Esophagus (tissue), 2 donors: Measurements from ENCODE around the gene OPN1SW. TPM values are rescaled to one million over a fixed set of nuclear protein-coding genes. Genes with fewer than 3 reads are reported as not detected.
A peak's percentile ranks its signal among the peaks of the same experiment; 100 is the strongest.

Experiments
- H3K27ac ChIP-seq, 2 donors: one replicate each; pipeline ENCODE4 v1.5.1; 2013; ENCODE audit warnings: low read depth in 2 of 2, mild to moderate bottlenecking in 2 of 2, inconsistent platforms in 1 of 2, low read length in 1 of 2, moderate library complexity in 1 of 2
- H3K27me3 ChIP-seq, 2 donors: one replicate each; pipeline ENCODE4 v1.6.1; 2013; ENCODE audit warnings: low read length in 2 of 2, control low read depth in 1 of 2, mild to moderate bottlenecking in 1 of 2; ENCODE audit not compliant: insufficient read depth in 2 of 2, control insufficient read depth in 1 of 2
- H3K36me3 ChIP-seq, 2 donors: one replicate each; pipeline ENCODE4 v1.6.1; 2013; ENCODE audit warnings: low read length in 1 of 2; ENCODE audit not compliant: control insufficient read depth in 2 of 2, insufficient read depth in 2 of 2
- H3K4me1 ChIP-seq, 2 donors: one replicate each; pipeline ENCODE4 v1.6.1; 2013; ENCODE audit warnings: low read length in 1 of 2; ENCODE audit not compliant: control insufficient read depth in 2 of 2, insufficient read depth in 2 of 2
- H3K4me3 ChIP-seq, 2 donors: one replicate each; pipeline ENCODE4 v1.5.1; 2013; ENCODE audit warnings: low read length in 2 of 2, mild to moderate bottlenecking in 2 of 2, low read depth in 1 of 2, moderate library complexity in 1 of 2
- H3K9me3 ChIP-seq, 2 donors: one replicate each; pipeline ENCODE4 v1.6.1; 2013; ENCODE audit warnings: mild to moderate bottlenecking in 2 of 2, low read depth in 1 of 2, low read length in 1 of 2, moderate library complexity in 1 of 2; ENCODE audit not compliant: control insufficient read depth in 2 of 2, insufficient read depth in 1 of 2
- WGBS, 2 donors: extraction: QIAGEN DNeasy Blood & Tissue Kit; methylation state at CpG; one replicate each; pipeline ENCODE4 v1.1.7; 2013; 5-methylcytosine and 5-hydroxymethylcytosine counted together
- polyA plus RNA-seq, 2 donors: library from polyadenylated mRNA; stranded (reverse); fragments of 200-250 nt; gene quantifications; one replicate each; pipeline ENCODE4 v1.2.3, GENCODE V29; 2013
- donor health status: healthy with polysubstance abuse.
- donor health status: Bipolar disorder and iron deficiency.

The OPN1SW gene
- polyA plus RNA-seq, 2 donors, result not detected

DNA sequence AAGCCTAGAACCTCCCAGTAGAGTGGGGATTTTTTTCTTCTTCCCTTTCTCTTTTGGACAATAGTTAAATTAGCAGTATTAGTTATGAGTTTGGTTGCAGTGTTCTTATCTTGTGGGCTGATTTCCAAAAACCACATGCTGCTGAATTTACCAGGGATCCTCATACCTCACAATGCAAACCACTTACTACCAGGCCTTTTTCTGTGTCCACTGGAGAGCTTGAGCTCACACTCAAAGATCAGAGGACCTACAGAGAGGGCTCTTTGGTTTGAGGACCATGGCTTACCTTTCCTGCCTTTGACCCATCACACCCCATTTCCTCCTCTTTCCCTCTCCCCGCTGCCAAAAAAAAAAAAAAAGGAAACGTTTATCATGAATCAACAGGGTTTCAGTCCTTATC is 5.4 kb downstream of the OPN1SW start:
- no peak overlapping the region for H3K27ac ChIP-seq
- no peaks in the 10 kb centered on the region for H3K27me3 ChIP-seq
- H3K9me3 ChIP-seq, result no peaks in the 10 kb centered on the region
- no peak overlapping the region for H3K4me3 ChIP-seq
- H3K36me3 ChIP-seq, result peaks cover 4 to 7% of the 10 kb centered on the region in 2 donors
- no peaks in the 10 kb centered on the region for H3K4me1 ChIP-seq
- 29 to 67% methylated on average over 1 to 2 of the region's 2 CpGs for WGBS, 2 donors

DNA sequence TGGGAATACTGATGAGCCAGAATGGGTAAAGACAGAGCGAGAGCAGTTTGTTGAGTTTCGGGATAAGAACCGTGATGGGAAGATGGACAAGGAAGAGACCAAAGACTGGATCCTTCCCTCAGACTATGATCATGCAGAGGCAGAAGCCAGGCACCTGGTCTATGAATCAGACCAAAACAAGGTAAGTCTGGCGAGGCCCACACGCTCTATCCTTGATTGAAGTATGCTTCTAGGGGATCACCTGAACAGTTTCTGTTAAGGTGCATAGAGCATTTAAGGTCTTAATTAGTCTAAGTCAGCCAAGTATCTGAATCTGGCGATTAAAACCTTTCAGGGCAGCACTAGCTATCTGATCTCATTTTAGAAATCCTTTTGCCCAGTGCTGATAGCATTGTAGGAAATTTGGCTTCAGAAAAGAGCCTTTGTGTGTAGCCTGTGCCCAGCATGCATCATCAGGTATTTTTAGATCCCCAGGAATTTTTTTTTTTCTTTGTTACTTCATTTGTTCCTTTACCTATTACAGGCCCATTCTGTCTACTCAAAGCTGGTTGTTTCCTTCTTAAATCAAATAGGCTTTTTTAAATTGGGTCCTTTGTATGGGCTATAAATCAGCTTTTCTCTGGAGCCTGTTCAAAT is 8.0 kb downstream of the OPN1SW start:
- H3K36me3 ChIP-seq, result peaks cover 4 to 5% of the 10 kb centered on the region in 2 donors
- no peak overlapping the region for H3K27ac ChIP-seq
- no peaks in the 10 kb centered on the region for H3K27me3 ChIP-seq
- no peaks in the 10 kb centered on the region for H3K9me3 ChIP-seq
- WGBS, 2 donors, result 93% methylated on average over 6 of the region's 6 CpGs
- H3K4me1 ChIP-seq, result no peaks in the 10 kb centered on the region
- no peak overlapping the region for H3K4me3 ChIP-seq

DNA sequence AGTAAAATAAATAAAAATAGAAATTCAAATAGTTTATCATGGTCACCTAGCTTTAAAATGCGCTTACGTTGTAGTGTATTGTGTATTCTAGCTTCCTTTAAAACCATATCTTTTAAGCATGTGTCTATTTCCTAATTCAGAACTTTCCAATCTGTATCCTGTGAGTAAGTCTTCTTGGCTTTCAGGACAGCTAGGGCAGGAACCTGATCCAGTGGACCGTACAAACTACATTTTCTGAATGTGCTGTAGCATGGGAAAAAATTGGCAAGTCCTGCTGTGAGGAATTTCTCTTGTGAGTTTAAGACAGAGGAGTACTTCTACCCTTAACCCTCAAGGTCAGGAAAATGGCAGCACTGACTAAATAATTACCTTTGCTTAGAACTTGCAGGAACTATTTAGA is 12.1 kb downstream of the OPN1SW start:
- Histone ChIP-seq H3K36me3 (peaks cover 0 to 3% of the 10 kb centered on the region in 2 donors), H3K27ac (no peak overlapping the region), H3K4me1 (no peaks in the 10 kb centered on the region), H3K27me3 (no peaks in the 10 kb centered on the region), H3K4me3 (no peak overlapping the region), H3K9me3 (no peaks in the 10 kb centered on the region)
- WGBS, 2 donors, result 77 to 81% methylated on average over 3 of the region's 3 CpGs

DNA sequence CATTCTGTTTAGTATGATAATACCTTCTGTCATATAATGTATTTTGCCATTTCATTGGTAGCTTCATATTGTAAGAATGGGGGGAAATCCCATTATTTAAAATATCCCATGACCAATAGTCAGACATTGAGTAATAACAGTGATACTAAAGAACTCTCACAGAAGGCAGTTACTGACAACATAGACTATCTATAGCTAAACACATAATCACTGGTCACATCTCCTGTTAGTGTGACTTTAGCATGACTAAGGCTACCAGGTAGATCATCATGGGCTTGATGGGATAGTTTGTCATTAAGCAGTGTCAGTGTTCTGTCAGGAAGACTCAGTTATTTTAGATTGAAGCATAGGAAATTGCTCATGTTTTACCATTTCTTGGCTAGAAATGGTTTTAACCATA is 16.4 kb downstream of the OPN1SW start:
- peaks cover 3 to 4% of the 10 kb centered on the region in 2 donors for H3K36me3 ChIP-seq
- no peak overlapping the region for H3K27ac ChIP-seq
- H3K27me3 ChIP-seq, result no peaks in the 10 kb centered on the region
- H3K4me1 ChIP-seq, result no peaks in the 10 kb centered on the region
- H3K4me3 ChIP-seq, result no peak overlapping the region
- H3K9me3 ChIP-seq, result no peaks in the 10 kb centered on the region

DNA sequence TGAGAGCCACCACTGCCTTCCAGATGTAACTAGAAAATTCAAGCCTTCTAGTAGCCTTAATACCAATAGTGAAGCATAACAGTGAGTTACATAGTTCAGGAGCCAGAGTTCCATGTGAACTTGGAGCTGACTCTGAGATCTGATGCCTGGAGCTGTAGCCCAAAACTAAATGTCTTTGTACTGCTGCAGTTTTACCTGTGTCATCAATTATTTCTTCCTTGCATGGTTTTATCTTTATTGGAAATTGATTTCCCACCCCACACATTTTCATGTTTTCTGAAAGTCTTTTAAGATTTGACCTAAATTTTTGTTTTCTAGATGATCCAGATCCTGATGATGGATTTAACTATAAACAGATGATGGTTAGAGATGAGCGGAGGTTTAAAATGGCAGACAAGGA is 17.0 kb downstream of the OPN1SW start:
- 97% methylated on average over 1 of the region's 1 CpG for WGBS, 2 donors
- no peaks in the 10 kb centered on the region for H3K4me1 ChIP-seq
- no peaks in the 10 kb centered on the region for H3K9me3 ChIP-seq
- H3K4me3 ChIP-seq, result no peak overlapping the region
- H3K27ac ChIP-seq, result no peak overlapping the region
- peaks cover 3 to 6% of the 10 kb centered on the region in 2 donors for H3K36me3 ChIP-seq
- H3K27me3 ChIP-seq, result no peaks in the 10 kb centered on the region

DNA sequence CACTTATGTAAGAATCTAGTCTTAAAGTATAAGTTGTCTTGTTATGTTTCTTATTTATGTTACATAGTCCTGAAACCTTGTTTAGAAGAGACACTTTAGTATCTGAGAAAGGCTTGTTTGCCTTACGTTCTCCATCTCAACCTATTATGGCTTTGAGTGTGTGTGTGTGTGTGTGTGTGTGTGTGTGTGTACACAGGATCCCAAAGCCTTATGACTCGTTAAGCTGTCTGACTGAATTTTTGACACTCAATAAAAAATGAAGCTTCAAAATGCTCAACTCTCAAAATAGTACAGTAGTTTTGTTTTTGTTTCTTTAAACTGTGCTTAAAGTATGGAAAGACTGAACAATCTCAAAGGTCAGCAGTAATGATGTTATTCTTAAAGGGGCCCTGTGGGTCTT is 18.4 kb downstream of the OPN1SW start:
- WGBS, 2 donors, result 62 to 65% methylated on average over 2 of the region's 2 CpGs
- Histone ChIP-seq H3K27ac (no peak overlapping the region), H3K9me3 (no peaks in the 10 kb centered on the region), H3K27me3 (no peaks in the 10 kb centered on the region), H3K36me3 (peaks cover 3 to 6% of the 10 kb centered on the region in 2 donors), H3K4me3 (no peak overlapping the region), H3K4me1 (no peaks in the 10 kb centered on the region)

DNA sequence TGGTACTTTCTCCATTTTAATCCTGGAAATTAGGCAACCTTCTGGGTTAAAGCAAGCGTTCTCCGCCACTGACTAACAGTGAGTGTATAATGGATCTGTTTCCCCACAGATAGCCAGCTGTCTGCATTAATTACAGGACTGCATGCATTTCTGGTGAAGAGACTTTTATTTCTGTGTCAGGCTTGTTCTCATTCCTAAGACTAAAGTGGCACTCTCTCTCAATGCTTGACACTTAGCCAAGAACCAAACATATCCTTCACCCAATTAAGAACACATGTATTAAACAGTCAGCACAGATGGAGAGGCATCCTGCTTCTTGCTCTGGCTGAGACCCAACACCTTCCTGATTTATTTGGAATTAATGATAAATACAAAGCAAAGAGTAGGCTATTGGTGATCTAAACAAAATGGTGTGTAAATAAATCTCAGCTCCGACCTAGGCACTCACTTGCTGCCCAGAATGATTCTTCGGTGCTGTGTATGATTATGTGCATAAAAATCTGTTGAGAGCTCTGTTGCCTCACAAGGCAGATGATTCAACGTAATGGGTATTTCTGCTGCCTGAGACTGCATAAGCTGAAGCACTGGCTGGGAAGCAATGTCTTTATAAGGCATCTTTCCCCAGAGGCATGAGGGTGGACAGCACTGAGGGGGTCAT is 19.6 kb downstream of the OPN1SW start:
- 72 to 78% methylated on average over 5 of the region's 5 CpGs for WGBS, 2 donors
- peak overlapping the region in 1 of 2 donors; percentile 47 for H3K27ac ChIP-seq
- no peaks in the 10 kb centered on the region for H3K4me1 ChIP-seq
- no peaks in the 10 kb centered on the region for H3K9me3 ChIP-seq
- H3K36me3 ChIP-seq, result peaks cover 3 to 6% of the 10 kb centered on the region in 2 donors
- H3K4me3 ChIP-seq, result no peak overlapping the region
- no peaks in the 10 kb centered on the region for H3K27me3 ChIP-seq

DNA sequence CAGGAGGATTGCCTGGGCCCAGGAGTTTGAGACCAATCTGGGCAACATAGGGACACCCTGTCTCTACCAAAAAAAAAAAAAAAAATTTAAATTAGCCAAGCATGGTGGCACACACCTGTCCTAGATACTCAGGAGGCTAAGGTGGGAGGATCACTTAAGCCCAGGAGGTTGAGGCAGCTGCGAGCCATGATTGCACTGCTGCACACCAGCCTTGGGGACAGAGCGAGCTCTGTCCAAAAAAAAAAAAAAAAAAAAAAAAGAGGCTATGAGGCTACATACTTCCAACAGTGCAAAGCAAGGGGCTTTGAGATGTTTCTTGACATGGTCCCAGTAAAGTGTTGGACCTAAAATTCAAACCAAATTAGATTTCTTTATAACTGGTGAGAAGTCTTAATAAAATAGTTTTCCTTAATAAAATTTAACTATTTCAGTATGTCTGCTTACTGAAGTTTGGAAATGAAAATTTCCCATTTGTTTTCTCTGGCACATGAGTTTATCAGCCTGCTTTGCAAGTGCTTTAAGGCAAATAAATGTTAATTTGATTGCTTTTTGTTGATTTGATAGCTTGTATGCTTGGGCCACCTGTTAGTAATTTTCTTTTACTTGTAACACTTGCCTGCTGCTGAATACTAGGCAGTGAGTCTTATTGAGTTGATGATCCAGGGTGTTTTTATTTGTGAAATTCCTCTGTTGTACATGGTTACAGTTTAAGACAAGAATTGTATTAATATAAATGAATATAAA is 20.3 kb downstream of the OPN1SW start:
- H3K27me3 ChIP-seq, result no peaks in the 10 kb centered on the region
- WGBS, 2 donors, result 88% methylated on average over 2 of the region's 2 CpGs
- no peak overlapping the region for H3K27ac ChIP-seq
- H3K4me3 ChIP-seq, result no peak overlapping the region
- no peaks in the 10 kb centered on the region for H3K4me1 ChIP-seq
- H3K9me3 ChIP-seq, result no peaks in the 10 kb centered on the region
- peaks cover 3 to 6% of the 10 kb centered on the region in 2 donors for H3K36me3 ChIP-seq

DNA sequence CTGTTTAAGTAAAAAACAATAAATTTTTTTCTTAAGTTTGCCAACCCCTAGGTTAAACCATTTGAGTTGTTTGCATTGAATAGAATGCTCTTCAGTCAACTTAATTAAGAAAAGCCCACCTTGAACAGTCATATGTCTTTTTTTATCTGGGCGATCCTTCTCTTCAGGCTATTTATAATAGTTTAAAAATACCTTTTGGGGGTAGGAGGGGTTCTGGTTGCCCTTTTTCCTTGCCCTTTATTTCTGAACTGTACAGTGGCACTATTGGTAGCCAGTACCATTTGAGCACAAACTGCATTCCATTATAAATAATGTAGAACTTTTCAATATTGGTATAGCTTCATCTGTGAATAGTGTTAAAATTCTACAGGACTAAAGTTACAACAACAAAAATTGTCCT is 23.3 kb downstream of the OPN1SW start:
- no peak overlapping the region for H3K4me3 ChIP-seq
- H3K9me3 ChIP-seq, result no peaks in the 10 kb centered on the region
- H3K4me1 ChIP-seq, result no peaks in the 10 kb centered on the region
- no peaks in the 10 kb centered on the region for H3K27me3 ChIP-seq
- H3K36me3 ChIP-seq, result peaks cover 0 to 5% of the 10 kb centered on the region in 2 donors
- 90 to 91% methylated on average over 1 of the region's 1 CpG for whole genome bisulfite sequencing, 2 donors
- no peak overlapping the region for H3K27ac ChIP-seq
